PC-9 (cell line): ENCODE data around the gene ALPP.

Source experiments
- EZH2 ChIP-seq: fragments of 200-600 bp; sonication (generic); IDR thresholded peaks from 2 replicates; pipeline ENCODE4 v1.8.0; 2017; ENCODE audit warnings: antibody characterized with exemption, low read depth
- TF ChIP-seq, protein P1 (sequence below): fragments of 200-600 bp; sonication (generic); conservative IDR thresholded peaks from 2 replicates; pipeline ENCODE4 v1.6.1; 2017; ENCODE audit warnings: mixed run types, antibody characterized with exemption, mild to moderate bottlenecking, moderate library complexity

DNA sequence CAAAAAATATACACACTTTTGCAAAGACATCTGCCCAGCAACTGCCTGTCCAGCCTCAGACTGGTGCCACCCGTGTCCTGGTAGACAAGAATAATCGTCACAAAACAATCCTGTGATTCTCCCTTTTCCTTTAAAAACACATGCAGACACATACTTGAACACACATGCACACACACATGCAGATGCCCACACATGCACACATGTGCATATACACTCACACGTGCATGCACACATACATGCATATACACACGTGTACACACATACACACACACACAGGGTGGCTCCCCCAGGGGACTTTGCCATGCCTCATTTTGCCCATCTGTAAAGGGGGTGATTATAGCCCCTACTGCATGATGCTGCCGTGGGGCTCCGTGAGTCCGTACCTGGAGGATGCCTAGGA is 24.9 kb upstream of the ALPP start:
- TF ChIP-seq, protein P1, sequence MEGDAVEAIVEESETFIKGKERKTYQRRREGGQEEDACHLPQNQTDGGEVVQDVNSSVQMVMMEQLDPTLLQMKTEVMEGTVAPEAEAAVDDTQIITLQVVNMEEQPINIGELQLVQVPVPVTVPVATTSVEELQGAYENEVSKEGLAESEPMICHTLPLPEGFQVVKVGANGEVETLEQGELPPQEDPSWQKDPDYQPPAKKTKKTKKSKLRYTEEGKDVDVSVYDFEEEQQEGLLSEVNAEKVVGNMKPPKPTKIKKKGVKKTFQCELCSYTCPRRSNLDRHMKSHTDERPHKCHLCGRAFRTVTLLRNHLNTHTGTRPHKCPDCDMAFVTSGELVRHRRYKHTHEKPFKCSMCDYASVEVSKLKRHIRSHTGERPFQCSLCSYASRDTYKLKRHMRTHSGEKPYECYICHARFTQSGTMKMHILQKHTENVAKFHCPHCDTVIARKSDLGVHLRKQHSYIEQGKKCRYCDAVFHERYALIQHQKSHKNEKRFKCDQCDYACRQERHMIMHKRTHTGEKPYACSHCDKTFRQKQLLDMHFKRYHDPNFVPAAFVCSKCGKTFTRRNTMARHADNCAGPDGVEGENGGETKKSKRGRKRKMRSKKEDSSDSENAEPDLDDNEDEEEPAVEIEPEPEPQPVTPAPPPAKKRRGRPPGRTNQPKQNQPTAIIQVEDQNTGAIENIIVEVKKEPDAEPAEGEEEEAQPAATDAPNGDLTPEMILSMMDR, result no peak
- TF ChIP-seq EZH2, result no peak
